HG03097 (cell line): ENCODE results near the gene PTCRA.
"Not testable (repeated sequence)": the region's sequence is repeated elsewhere in the genome, so short reads cannot be mapped to it uniquely, and the experiment has no call there.

Experiments used
- ATAC-seq: cut with Tn5 transposase; IDR thresholded peaks from one replicate; pipeline ENCODE4 v1.9.1; 2021; ENCODE audit not compliant: unreplicated experiment, low FRiP score

The PTCRA gene, protein sequence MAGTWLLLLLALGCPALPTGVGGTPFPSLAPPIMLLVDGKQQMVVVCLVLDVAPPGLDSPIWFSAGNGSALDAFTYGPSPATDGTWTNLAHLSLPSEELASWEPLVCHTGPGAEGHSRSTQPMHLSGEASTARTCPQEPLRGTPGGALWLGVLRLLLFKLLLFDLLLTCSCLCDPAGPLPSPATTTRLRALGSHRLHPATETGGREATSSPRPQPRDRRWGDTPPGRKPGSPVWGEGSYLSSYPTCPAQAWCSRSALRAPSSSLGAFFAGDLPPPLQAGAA

DNA sequence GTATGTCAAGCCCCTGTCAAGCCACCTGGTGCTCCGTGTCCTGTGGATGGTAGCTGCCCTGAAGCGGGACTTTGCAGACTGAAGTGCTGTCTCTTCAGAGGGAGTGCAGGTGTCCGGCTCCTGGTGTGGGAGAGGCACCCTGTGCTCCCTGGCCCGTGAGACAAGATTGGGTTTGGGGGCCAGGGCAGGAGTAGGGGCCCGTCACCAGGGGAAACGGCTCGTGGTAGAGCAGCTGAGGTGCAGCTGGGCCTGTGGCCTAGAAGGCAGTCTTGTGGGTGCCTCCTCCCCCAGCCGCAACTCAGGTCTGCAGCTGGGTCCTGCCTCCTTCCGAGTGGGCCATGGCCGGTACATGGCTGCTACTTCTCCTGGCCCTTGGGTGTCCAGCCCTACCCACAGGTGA lies at the start of gene PTCRA:
Gene PTCRA (plus strand): TSS at position 322 of the 400 bp plus-strand sequence. CDS start 17 bp downstream, at position 339.
- no peak for ATAC-seq

DNA sequence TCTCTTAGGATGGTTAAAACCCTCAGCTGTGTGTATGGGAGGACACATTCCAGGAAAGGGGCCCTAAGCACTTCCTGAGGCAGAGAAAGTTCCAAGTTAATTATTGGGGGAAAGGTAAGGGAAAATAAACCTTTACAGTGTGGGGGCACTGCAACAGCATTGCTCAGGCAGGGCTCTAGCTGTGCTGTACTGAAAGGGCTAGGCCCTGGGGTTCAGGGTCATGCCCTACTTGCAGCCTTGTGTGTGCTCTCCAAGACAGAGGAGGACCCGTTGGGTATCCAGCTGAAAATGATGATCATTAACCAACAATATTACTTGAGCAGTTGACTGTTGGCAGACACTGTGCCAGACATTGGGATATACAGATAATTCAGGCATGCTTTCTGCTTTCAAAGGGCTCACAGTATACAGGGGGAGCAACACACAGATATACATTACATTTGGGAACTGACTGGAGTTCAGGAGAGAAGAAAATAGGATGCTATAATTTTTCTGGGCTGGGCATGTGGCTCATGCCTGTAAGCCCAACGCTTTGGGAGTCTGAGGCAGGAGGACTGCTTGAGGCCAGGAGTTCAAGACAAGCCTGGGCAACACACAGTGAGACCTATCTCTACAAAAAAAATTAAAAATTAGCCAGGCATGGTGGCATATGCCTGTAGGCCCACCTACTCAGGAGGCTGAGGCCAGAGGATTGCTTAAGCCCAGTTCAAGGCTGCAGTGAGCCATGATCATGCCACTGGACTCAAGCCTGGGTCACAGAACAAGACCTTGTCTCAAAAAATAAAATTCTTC lies 45.5 kb upstream of the PTCRA start:
- no peak for ATAC-seq

DNA sequence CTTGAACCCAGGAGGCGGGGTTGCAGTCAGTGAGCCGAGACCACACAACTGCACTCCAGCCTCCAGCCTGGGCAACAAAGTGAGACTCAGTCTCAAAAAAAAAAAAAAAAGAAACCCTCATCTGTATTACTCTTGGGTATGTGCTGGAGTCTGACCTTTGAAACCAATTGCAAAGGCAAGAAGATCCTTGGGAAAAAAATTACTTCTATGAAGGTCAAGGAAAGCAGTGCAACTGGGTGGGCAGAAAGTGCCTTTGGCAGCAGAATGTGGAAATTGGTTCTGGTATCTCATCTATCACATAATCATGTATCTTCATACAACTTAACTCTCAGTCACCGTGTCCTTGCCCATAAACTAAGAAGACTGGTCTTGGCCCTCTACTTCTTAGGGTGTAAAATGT lies 44.1 kb upstream of the PTCRA start:
- no peak for ATAC-seq

DNA sequence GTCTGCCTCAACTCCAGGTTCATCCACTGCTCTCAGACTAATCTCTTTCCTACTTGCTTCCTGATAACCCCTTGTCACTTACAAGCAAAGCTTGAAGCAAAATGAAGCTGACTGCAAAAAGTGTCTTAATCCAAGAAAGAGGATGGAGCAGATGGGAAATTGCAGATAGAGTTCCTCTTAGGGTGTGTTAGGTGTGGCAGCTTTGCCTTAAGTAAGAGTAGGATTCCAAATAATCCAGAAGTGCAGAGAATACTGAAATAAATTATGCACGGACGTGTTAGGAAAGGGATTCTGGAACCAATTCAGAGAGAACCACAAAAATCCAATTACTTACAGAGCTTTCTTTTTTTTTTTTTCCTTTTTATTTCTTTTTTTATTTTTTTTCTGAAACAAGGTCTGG lies 42.5 kb upstream of the PTCRA start:
- ATAC-seq = no peak

DNA sequence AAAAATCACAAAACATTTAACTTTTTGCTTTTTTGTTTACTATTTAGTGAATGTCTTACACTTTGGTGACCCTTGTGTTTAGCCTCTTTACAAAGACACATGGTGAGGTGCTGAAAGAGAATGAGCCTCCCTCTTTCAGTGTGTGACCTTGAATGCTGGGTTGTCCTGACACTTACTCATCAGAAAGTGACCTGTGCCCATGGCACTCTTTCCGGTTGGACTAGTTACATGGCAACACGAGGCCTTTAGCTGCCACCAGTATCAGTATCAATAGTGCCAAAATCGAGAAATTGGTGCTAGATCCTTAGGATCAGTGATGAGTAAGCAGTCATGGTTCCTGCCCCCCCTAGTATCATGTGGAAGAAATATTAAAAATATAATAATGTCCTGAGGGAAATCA lies 38.2 kb upstream of the PTCRA start:
- ATAC-seq = no peak

DNA sequence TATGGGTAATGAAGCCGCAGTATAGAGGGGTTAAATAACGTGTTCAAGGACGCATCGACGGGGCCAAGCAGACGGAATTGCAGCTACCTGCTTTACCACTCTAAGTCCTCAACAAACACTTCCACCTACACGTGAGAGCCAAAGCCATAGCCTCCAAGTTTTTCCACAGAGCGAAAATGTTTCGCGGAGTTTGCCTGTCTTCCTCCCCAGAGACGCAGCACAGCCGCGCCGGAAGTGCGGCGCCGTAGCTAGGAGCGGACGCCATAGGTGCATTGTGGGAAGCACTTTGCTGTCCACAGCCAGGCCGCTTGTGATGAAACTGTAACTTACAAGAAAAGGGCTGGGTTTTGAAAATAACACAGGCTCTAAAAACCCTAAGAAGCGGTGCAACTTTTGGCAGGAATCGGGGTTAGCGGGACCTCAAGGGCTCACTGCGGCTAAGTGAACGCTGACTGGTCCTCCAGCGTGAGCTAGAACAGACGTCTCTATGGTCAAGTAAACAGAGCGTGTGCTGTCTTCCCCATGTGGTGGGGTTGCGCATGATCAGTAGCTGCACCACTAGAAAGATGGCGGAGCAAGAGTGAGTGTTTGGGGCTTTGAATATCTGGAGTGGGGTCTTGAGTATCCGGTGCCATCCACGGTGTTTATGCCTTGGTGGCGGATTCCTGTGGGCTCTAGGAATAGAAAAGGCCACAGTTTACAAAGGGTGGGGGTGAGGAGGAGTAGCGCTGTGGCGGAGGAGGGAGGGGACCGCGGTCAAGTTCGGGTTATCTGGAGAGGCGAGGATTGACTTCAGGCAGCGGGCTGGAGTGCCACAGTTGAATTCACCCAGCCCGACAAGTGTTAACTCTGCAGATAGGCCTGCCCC lies 36.2 kb upstream of the PTCRA start, which contains the start of gene RPL7L1:
Gene RPL7L1 (plus strand): TSS at position 245 of the 868 bp plus-strand sequence. CDS start 295 bp downstream, at position 540.
- peak; percentile 84 for ATAC-seq

DNA sequence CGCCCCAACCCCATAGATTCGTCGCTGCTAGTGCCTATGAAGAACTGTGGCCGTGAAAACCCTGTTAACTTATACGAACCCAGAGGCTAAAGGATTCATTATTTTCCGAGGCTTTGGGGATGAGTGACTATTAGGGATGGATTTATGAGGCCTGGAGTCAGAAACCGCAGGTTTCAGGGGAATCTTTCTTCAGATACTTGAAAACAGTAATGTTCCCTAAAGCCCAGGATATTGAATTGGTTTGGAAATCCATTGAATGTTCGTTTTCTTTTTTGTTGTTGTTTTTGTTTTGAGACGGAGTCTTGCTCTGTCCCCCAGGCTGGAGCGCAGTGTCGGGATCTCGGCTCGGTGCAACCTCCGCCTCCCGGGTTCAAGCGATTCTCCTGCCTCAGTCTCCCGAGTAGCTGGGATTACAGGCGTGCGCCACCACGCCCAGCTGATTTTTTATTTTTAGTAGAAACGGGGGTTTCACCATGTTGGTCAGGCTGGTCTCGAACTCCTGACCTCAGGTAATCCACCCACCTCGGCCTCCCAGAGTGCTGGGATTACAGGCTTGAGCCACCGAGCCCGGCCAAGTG lies 35.5 kb upstream of the PTCRA start:
- not testable (repeated sequence) for ATAC-seq

DNA sequence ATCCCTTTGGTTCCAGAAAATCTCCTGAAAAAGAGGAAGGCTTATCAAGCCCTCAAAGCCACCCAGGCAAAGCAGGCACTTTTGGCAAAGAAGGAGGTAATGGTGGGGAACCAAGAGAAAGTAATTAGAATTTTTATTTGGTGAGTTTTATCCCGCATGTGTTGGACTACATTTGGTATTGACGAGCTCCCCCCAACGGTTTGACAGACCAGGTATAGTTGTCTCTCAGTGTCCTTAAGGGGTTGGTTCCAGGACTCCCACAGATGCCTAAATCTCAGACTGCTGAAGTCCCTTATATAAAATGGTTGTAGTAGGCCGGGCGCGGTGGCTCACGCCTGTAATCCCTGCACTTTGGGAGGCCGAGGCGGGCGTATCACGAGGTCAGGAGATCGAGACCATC lies 35.0 kb upstream of the PTCRA start:
- ATAC-seq = not testable (repeated sequence)

DNA sequence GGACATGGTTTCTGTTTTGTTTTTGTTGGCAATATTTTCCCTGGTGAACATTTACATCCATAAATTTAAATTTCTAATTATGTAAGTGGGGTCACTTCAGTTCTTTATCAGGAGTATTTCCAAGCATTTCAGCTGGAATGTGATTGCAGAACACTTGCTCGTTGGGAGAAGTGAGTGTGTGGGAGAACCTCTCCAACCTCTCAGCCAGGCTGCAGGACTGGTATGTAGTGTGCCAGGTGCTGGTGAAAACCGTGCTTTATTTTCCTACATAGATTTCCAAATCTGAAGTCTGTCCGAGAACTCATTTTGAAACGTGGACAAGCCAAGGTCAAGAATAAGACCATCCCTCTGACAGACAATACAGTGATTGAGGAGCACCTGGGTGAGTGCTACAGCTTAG lies 30.2 kb upstream of the PTCRA start:
- ATAC-seq = no peak

DNA sequence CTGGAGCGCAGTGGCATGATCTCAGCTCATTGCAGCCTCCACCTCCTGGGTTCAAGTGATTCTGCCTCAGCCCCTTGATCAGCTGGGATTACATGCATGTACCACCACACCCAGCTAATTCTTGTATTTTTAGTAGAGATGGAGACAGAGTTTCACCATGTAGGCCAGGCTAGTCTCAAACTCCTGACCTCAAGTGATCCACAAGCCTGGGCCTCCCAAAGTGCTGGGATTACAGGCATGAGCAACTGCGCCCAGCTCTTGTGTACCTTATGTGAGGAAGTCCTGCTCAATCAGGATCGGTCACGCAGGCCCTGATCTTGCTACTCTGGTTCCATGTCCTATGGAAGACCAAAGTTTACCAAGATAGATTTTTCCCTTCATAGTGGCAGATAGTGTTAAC lies 27.7 kb upstream of the PTCRA start:
- ATAC-seq = not testable (repeated sequence)

DNA sequence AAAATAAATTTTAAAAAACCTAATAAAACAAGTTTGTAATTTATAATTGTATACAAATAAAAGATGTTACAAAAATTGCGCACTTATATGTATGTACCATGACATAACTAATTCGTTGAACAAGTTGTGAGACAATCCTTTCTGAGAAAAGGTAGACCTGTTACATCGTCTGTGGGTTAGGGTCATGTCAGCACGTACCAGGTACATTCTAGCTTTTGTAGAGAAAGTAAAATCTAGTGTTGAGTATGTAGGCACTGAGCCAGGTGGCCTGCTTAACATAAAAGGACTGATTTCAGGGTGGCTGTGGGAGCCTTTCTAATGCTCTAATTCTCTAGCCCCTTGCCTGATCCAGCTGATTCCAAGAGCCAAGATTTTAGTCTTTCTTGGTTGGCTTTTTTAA lies 26.0 kb upstream of the PTCRA start:
- ATAC-seq = no peak

DNA sequence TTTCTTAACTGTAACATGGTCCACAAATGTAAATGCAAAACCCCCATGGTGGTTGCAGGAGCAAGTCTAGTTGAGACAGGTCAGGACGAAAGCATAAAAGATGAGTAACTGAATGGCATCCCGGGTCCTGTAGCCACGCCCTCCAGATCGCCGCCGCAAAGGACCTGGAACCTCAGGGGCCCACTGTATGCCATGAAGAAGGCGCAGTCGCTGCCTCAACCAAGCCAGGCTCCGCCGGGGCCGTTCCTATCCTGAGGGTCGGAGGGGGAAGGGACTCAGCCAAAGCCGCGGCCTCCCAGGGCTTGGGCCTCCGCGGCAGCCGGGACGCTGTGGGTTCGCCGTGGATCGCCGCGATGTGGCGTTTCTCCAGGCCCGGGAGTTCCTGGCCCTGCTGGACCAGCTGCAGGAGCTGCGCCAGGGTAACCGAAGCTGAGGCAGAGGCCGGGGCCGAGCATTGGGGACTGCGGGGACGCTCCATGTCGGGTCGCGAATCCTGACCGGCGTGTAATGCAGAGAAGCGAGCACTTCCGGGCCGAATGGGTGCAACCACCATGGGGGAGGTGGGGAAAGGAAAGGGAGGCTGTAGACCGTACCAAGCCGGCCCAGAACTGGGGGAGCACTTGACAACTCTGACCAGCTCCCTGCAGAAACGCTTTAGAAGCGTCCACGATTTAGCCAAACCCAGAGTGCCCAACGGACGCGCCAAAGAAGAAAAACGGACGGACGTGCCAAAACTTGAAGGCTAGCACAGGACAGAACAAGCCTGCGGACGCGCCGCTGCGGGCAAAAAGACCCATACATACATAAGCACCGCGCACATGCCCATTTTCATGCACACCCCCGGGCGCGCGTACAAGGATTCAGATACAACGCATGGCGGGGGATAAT lies 25.3 kb upstream of the PTCRA start:
- peak; percentile 81 for ATAC-seq

DNA sequence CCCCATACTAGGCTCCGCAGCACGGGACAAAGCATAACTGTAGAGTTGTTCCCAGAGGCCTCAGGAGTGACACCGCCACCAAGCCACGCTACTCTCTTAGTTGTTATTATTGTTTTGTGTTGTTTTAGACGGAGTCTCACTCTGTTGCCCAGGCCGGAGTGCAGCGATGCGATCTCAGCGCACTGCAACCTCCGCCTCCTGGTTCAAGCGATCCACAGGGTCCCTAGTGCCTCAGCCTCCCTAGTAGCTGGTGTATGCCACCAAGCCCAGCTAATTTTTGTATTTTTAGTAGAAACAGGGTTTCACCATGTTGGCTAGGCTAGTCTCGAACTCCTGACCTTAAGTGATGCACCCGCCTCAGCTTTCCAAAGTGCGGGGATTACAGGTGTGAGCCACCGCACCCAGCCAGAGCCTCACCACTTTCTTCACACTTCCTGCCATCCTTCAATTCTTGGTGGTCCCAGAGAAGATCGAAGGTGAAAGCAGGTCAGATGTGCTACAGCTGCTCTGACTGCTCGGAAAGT lies 24.6 kb upstream of the PTCRA start:
- no peak for ATAC-seq

DNA sequence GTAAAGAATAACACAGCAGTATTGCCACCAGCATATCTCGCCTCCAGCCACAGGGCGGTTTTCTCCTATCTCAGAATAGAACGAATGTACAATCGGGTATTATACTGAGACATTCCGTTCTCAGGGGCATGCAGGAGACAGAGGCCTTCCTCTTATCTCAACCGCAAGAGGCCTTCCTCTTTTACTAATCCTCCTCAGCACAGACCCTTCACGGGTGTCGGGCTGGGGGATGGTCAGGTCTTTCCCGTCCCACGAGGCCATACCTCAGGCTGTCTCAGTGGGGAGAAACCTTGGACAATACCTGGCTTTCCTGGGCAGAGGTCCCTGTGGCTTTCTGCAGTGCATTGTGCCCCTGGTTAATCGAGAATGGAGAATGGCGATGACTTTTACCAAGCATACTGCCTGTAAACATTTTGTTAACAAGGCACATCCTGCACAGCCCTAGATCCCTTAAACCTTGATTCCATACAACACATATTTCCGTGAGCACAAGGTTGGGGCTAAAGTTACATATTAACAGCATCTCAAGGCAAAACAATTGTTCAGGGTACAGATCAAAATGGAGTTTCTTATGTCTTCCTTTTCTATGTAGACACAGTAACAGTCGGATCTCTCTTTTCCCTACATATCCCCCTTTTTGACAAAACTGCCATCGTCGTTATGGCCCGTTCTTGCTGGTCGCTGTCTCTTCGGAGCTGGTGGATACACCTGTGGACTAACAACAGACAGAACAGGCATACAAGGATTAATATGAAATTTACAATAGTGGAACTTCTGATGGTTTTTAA lies 21.6 kb upstream of the PTCRA start:
- ATAC-seq = not testable (repeated sequence)

DNA sequence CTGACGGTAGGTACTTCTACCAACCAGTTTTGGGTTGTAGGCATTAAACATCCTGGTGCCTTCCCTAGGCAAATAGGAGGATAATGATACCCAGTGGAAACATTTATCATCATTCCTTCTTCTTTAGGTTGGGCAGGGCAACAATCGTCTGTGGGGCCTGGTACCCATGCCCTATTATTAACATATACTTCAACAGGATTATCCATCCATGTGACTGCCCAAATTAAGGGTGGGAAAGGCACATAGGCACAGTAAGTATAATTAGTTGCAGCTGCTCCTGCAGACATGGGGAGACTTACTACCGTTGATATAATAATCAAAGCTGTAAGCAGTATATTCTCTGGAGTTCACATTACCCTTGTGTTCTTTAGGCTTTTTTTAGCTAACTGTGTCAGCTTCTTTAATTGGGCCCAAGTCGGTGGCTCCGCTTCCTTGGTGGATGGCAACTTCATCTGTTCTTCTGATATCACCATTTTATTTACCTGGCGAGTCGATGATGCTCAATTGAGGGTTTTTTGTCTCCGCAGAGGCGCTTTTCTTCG lies 19.6 kb upstream of the PTCRA start:
- ATAC-seq = no peak

DNA sequence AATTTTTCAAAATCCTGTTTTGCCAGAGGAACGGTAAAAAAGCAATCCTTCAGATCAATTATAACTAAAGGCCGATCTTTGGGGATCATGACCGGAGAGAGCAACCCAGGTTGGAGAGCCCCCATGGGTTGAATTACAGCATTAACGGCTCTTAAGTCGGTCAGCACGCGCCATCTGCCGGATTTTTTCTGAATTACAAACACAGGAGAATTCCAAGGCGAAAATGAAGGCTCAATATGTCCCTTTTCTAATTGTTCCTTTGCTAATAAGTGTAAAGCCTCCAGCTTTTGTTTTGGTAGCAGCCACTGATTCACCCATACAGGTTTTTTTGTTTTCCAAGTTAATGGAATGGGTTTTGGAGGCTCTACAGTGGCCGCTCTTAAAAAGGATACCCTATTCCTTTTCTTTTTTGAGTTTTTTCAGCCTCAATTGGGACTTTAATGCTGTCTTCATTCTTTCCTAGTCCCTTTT lies 16.9 kb upstream of the PTCRA start:
- ATAC-seq = no peak

DNA sequence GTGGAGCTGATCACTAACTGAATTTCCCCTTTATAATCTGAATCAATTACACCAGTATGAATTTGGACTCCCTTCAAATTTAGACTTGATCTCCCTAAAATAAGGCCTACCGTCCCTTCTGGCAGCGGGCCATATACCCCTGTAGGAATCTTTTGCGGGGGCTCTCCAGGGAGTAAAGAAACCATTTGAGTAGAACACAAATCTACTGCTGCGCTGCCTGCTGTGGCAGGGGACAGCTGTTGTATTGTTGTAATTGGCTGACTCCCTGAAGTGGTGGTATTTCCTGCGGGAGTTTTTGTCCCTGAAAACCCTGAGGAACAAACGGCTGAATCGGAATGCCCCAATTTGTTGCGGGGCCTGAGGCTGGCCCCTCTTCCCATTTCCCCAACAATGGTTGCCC lies 16.0 kb upstream of the PTCRA start:
- ATAC-seq = no peak

DNA sequence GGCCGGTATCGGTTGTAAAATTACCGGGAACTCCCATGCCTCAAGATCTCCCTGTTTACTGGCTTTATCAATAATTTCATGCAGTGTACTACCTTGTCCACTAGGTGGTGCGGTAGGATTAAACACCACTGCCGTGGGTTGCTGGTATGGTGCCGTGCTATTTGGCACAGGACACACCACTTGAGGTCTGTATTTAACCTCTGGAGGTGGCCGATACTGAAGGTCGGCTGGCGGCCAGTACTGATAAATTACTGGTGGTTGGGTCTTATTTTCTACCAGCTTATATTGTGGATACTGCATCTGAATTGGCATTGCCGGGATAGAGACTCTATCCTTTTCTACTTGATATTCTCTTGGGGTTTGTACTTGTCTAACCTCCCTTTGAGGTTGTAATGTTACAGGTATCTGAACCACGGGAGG lies 14.3 kb upstream of the PTCRA start:
- ATAC-seq = peak; percentile 67
